Stimulated activated CD4-positive, alpha-beta T cell treated with anti-CD3 and anti-CD28 coated beads, Interleukin-2, amount 100 ng/mL, for 24 hours (primary cell): ENCODE data around the gene TBX3.
A peak's percentile ranks its signal among the peaks of the same experiment; 100 is the strongest.
"Not testable (repeated sequence)": the region's sequence is repeated elsewhere in the genome, so short reads cannot be mapped to it uniquely, and the experiment has no call there.

Experiments used
- DNase-seq, 2 donors: peaks; one replicate each; pipeline ENCODE4 v3.0.0-alpha.2; 2020

The TBX3 gene

GRCh38 chr12:114684098-114684869, at the start of gene TBX3:
TSS of gene TBX3 (minus strand) at chr12:114684175. CDS start at chr12:114683200, 975 bp downstream.
- DNase-seq, result peak; percentile 47 to 70

GRCh38 chr12:114732426-114733030, 48.6 kb upstream of the TBX3 start:
- no peak for DNase-seq

GRCh38 chr12:114729731-114730130, 45.8 kb upstream of the TBX3 start:
- DNase-seq, result no peak

GRCh38 chr12:114726092-114726710, 42.2 kb upstream of the TBX3 start:
- DNase-seq, result no peak

GRCh38 chr12:114722176-114722575, 38.2 kb upstream of the TBX3 start:
- DNase-seq, result not testable (repeated sequence)

GRCh38 chr12:114721266-114721665, 37.3 kb upstream of the TBX3 start:
- no peak for DNase-seq

- DNase-seq, result no peak
These were observed 29.7 kb upstream of the TBX3 start for GRCh38 chr12:114713466-114714215.

GRCh38 chr12:114711689-114712152, 27.7 kb upstream of the TBX3 start:
- no peak for DNase-seq

GRCh38 chr12:114710151-114710550, 26.2 kb upstream of the TBX3 start:
- no peak for DNase-seq

- no peak for DNase-seq
These were observed 25.1 kb upstream of the TBX3 start for GRCh38 chr12:114709112-114709511.

GRCh38 chr12:114708598-114708997, 24.6 kb upstream of the TBX3 start:
- DNase-seq, result not testable (repeated sequence)

- DNase-seq, result no peak
These were observed 20.1 kb upstream of the TBX3 start for GRCh38 chr12:114704096-114704495.

- no peak for DNase-seq
These were observed 19.1 kb upstream of the TBX3 start for GRCh38 chr12:114703060-114703493.

GRCh38 chr12:114702462-114702861, 18.5 kb upstream of the TBX3 start:
- DNase-seq, result no peak

- no peak for DNase-seq
These were observed 17.6 kb upstream of the TBX3 start for GRCh38 chr12:114701553-114701952.

- no peak for DNase-seq
These were observed 17.1 kb upstream of the TBX3 start for GRCh38 chr12:114701104-114701414.

GRCh38 chr12:114700392-114701103, 16.6 kb upstream of the TBX3 start:
- DNase-seq, result no peak

GRCh38 chr12:114698566-114699163, 14.7 kb upstream of the TBX3 start:
- DNase-seq, result no peak

- DNase-seq, result no peak
These were observed 14.0 kb upstream of the TBX3 start for GRCh38 chr12:114697741-114698565.

- no peak for DNase-seq
These were observed 13.3 kb upstream of the TBX3 start for GRCh38 chr12:114697243-114697716.
